Peyer's patch (tissue), 4 donors: ENCODE data around the gene HSD17B1.

ENCODE experiments used
- POLR2A ChIP-seq, 2 donors: fragments of 450-650 bp; IDR thresholded peaks; one replicate each; pipeline ENCODE4 v1.5.1; 2017; ENCODE audit warnings: antibody characterized with exemption in 2 of 2, mild to moderate bottlenecking in 2 of 2, moderate library complexity in 2 of 2
- TF ChIP-seq, protein P1 (sequence below), 6 experiments: fragments of 450-650 bp in 4 of 6; fragments of 200-600 bp in 2 of 6; sonication (generic) in 1 of 6; IDR thresholded peaks; one replicate each; pipeline ENCODE4 v1.5.1; 2017 to 2019; ENCODE audit warnings: antibody characterized with exemption in 6 of 6, mild to moderate bottlenecking in 3 of 6, moderate library complexity in 1 of 6

DNA sequence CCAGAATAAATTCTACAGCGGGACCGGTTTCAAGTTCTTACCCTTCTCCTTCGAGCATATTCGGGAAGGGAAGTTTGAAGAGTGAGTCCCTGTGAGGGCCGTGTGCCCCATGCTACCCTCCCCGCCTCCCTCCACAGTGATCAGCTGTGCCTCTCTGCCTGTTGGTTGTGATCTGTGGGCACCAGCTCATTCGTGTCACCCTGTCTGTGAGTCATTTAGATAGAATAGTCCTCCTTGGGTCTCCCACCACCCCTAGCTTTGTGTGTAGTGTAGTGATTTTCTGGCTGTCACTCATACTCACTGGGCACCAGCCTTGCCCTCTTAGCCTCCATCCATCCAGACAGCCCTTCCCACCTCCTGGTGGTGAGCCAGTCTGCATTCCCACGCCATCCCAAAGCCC is 31.7 kb upstream of the HSD17B1 start:
- TF ChIP-seq, protein P1, sequence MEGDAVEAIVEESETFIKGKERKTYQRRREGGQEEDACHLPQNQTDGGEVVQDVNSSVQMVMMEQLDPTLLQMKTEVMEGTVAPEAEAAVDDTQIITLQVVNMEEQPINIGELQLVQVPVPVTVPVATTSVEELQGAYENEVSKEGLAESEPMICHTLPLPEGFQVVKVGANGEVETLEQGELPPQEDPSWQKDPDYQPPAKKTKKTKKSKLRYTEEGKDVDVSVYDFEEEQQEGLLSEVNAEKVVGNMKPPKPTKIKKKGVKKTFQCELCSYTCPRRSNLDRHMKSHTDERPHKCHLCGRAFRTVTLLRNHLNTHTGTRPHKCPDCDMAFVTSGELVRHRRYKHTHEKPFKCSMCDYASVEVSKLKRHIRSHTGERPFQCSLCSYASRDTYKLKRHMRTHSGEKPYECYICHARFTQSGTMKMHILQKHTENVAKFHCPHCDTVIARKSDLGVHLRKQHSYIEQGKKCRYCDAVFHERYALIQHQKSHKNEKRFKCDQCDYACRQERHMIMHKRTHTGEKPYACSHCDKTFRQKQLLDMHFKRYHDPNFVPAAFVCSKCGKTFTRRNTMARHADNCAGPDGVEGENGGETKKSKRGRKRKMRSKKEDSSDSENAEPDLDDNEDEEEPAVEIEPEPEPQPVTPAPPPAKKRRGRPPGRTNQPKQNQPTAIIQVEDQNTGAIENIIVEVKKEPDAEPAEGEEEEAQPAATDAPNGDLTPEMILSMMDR (IDR thresholded peaks at IDR 0.05): no peak
- TF ChIP-seq POLR2A (IDR thresholded peaks at IDR 0.05): no peak
